ENCODE measurements around the gene RAB20.

DNA sequence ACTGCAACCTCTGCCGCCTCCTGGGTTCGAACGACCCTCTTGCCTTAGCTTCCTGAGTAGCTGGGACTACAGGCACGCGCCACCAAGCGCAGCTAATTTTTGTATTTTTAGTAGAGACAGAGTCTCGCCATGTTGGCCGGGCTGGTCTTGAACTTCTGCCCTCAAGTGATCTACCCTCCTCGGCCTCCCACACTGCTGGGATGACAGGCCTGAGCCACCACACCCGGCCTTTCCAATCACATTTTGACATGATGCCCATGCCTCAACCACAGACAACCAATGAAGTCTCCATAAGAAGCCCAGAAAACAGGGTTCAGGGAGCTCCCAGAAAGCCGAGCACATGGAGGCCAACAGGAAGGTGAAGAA lies 11.7 kb downstream of the RAB20 start:
- TF ChIP-seq, protein P1, sequence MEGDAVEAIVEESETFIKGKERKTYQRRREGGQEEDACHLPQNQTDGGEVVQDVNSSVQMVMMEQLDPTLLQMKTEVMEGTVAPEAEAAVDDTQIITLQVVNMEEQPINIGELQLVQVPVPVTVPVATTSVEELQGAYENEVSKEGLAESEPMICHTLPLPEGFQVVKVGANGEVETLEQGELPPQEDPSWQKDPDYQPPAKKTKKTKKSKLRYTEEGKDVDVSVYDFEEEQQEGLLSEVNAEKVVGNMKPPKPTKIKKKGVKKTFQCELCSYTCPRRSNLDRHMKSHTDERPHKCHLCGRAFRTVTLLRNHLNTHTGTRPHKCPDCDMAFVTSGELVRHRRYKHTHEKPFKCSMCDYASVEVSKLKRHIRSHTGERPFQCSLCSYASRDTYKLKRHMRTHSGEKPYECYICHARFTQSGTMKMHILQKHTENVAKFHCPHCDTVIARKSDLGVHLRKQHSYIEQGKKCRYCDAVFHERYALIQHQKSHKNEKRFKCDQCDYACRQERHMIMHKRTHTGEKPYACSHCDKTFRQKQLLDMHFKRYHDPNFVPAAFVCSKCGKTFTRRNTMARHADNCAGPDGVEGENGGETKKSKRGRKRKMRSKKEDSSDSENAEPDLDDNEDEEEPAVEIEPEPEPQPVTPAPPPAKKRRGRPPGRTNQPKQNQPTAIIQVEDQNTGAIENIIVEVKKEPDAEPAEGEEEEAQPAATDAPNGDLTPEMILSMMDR (conservative IDR thresholded peaks at IDR 0.05; ENCODE audit: low read depth, low read length), result no peak
- TF ChIP-seq EZH2 (IDR thresholded peaks at IDR 0.05; ENCODE audit: borderline replicate concordance, low read depth, low read length, poor library complexity, severe bottlenecking), result no peak
